Endothelial cell of umbilical vein (primary cell): ENCODE results near the gene HCRT. TPM values are rescaled to one million over a fixed set of nuclear protein-coding genes. Genes with fewer than 3 reads are reported as not detected.

Source experiments
- BruUV-seq: library from RNA; stranded (reverse); fragments of 400-500 nt; replicated peaks from 2 replicates; lab custom pipeline; 2021; lab: Mats Ljungman, UMichigan
- CTCF ChIA-PET: fragments of 300-600, 350-600 bp; sonication (Branson Sonifier 250); formaldehyde crosslinking; loops from one replicate; lab custom pipeline; 2021; ENCODE audit warnings: antibody characterized with exemption, inconsistent platforms; lab: Charles Lee
- POLR2A ChIA-PET: fragments of 300-600, 350-600 bp; sonication (Branson Sonifier 250); formaldehyde crosslinking; loops from one replicate; lab custom pipeline; 2021; ENCODE audit warnings: antibody characterized with exemption, inconsistent platforms; lab: Charles Lee
- DNase-seq: peaks from one replicate; pipeline ENCODE4 v3.0.0-alpha.2; 2011; ENCODE audit warnings: low read depth, low spot score
- FAIRE-seq: peaks from 2 replicates; lab custom pipeline; 2011; peaks lifted over from hg19 to GRCh38; lab: Jason Lieb, UNC
- H2AFZ ChIP-seq: 2 replicates; pipeline ENCODE4 v1.6.0; 2012; ENCODE audit warnings: low read depth, low read length, control low read depth, inconsistent platforms
- H3K27ac ChIP-seq: 2 replicates; pipeline ENCODE4 v1.5.1; 2011; ENCODE audit warnings: low read depth, mild to moderate bottlenecking, control low read depth, low read length, moderate library complexity; ENCODE audit not compliant: insufficient read depth
- H3K27me3 ChIP-seq, 2 experiments: 2 replicates each; pipeline versions ENCODE4 v1.6.0 to v1.6.1; 2011; ENCODE audit warnings: low read length in 2 of 2, mixed read lengths in 1 of 2; ENCODE audit not compliant: control insufficient read depth in 2 of 2, insufficient read depth in 2 of 2
- H3K36me3 ChIP-seq, 2 experiments: 2 replicates in 1 of 2; 3 replicates in 1 of 2; pipeline ENCODE4 v1.5.1; 2011; ENCODE audit warnings: low read length in 2 of 2, mild to moderate bottlenecking in 1 of 2, moderate library complexity in 1 of 2; ENCODE audit not compliant: control insufficient read depth in 2 of 2, insufficient read depth in 2 of 2; ENCODE audit errors: extremely low read depth in 1 of 2
- H3K4me1 ChIP-seq: 3 replicates; pipeline ENCODE4 v1.5.1; 2011; ENCODE audit warnings: mild to moderate bottlenecking, low read length; ENCODE audit not compliant: control insufficient read depth, insufficient read depth; ENCODE audit errors: extremely low read depth
- H3K4me2 ChIP-seq: 2 replicates; pipeline ENCODE4 v1.6.1; 2011; ENCODE audit warnings: low read length, control low read depth, mixed read lengths; ENCODE audit not compliant: insufficient read depth
- H3K4me3 ChIP-seq, 3 experiments: fragments of 200-600 bp in 1 of 3; sonication (generic), shearing (Covaris generic) in 1 of 3; replicated peaks in 1 of 3; 2 replicates each; pipeline ENCODE4 v1.5.1; 2011 to 2016; ENCODE audit warnings: control low read depth in 3 of 3, low read length in 3 of 3, mild to moderate bottlenecking in 2 of 3, inconsistent platforms in 1 of 3, low read depth in 1 of 3, moderate library complexity in 1 of 3; ENCODE audit not compliant: insufficient read depth in 1 of 3
- H3K79me2 ChIP-seq: 2 replicates; pipeline ENCODE4 v1.6.0; 2012; ENCODE audit warnings: low read length, inconsistent platforms; ENCODE audit not compliant: control insufficient read depth, insufficient read depth
- H3K9ac ChIP-seq: replicated peaks from 2 replicates; pipeline ENCODE3; 2011; ENCODE audit warnings: low read length, control low read depth; ENCODE audit not compliant: insufficient read depth; ENCODE audit errors: extremely low read depth
- H3K9me1 ChIP-seq: replicated peaks from 3 replicates; pipeline ENCODE4 v1.6.0; 2011; ENCODE audit warnings: mild to moderate bottlenecking, low read length; ENCODE audit not compliant: control insufficient read depth, insufficient read depth; ENCODE audit errors: extremely low read depth
- H3K9me3 ChIP-seq: replicated peaks from 2 replicates; pipeline ENCODE4 v1.5.1; 2012; ENCODE audit warnings: low read length, inconsistent platforms; ENCODE audit not compliant: control insufficient read depth, insufficient read depth
- H4K20me1 ChIP-seq: replicated peaks from 2 replicates; pipeline ENCODE3; 2011; ENCODE audit warnings: mild to moderate bottlenecking, low read length; ENCODE audit not compliant: control insufficient read depth, insufficient read depth; ENCODE audit errors: extremely low read depth
- EZH2 ChIP-seq: IDR thresholded peaks from 2 replicates; pipeline ENCODE4 v1.6.1; 2012; ENCODE audit warnings: borderline replicate concordance, low read depth, mild to moderate bottlenecking, moderate library complexity, low read length, inconsistent platforms; ENCODE audit not compliant: severe bottlenecking
- FOS ChIP-seq: IDR thresholded peaks from 2 replicates; pipeline ENCODE4 v1.6.1; 2011; ENCODE audit warnings: mild to moderate bottlenecking, low read length, moderate library complexity, borderline replicate concordance; ENCODE audit not compliant: insufficient read depth
- JUN ChIP-seq: IDR thresholded peaks from 2 replicates; pipeline ENCODE4 v1.6.1; 2011; ENCODE audit warnings: borderline replicate concordance, low read depth; ENCODE audit not compliant: insufficient read length, insufficient read depth
- MYC ChIP-seq: IDR thresholded peaks from one replicate; pipeline ENCODE4 v1.6.1; 2011; ENCODE audit warnings: mild to moderate bottlenecking, low read depth, low read length
- POLR2A ChIP-seq: IDR thresholded peaks from 2 replicates; pipeline ENCODE4 v1.6.1; 2012; ENCODE audit warnings: low read depth, mild to moderate bottlenecking, control low read depth, low read length
- POLR2AphosphoS5 ChIP-seq: IDR thresholded peaks from 2 replicates; pipeline ENCODE4 v1.6.1; 2012; ENCODE audit warnings: low read depth, mild to moderate bottlenecking, control low read depth, low read length, moderate library complexity; ENCODE audit not compliant: insufficient read depth
- dilution Hi-C: fragments of 300-500 bp; cut with MboI; formaldehyde crosslinking; loops from one replicate; pipeline ENCODE4 v1.15.0; 2019; ENCODE audit warnings: low sequenced_read_pairs; ENCODE audit not compliant: extremely low pct_ligation_motif_present
- intact Hi-C: fragments of 100-400 bp; cut with micrococcal nuclease; formaldehyde crosslinking; loops from one replicate; pipeline ENCODE4 v1.10.0; 2022
- polyA plus RNA-seq, 4 experiments: library from polyadenylated mRNA; depleted of rRNA in 3 of 4; stranded (reverse) in 3 of 4; unstranded in 1 of 4; fragments of >200 nt; gene quantifications; 2 replicates each; pipeline versions ENCODE4 v1.2.1 to v1.2.3, GENCODE V29; 2011 to 2012; ENCODE audit warnings: missing spikeins in 1 of 4
- total RNA-seq: library from RNA; stranded (reverse); gene quantifications from 2 replicates; pipeline ENCODE4 v1.2.3, GENCODE V29; 2021
- TF ChIP-seq, protein P1 (sequence below), 2 donors: IDR thresholded peaks; 1 replicate in 1 of 2; 2 replicates in 1 of 2; pipeline ENCODE4 v1.5.1; 2011; ENCODE audit warnings: low read length in 2 of 2, mild to moderate bottlenecking in 2 of 2, moderate library complexity in 2 of 2, control low read depth in 1 of 2, inconsistent platforms in 1 of 2, low read depth in 1 of 2; ENCODE audit not compliant: insufficient read depth in 1 of 2; ENCODE audit errors: extremely low read depth in 1 of 2
- TF ChIP-seq, protein P2 (sequence below): IDR thresholded peaks from 2 replicates; pipeline ENCODE4 v1.6.1; 2011; ENCODE audit not compliant: insufficient read depth, insufficient read length

HCRT gene
- total and polyA plus RNA-seq, 2 donors (not counting 3 experiments of a cell fraction or from before 2014, with no cell fraction given) = not detected

DNA sequence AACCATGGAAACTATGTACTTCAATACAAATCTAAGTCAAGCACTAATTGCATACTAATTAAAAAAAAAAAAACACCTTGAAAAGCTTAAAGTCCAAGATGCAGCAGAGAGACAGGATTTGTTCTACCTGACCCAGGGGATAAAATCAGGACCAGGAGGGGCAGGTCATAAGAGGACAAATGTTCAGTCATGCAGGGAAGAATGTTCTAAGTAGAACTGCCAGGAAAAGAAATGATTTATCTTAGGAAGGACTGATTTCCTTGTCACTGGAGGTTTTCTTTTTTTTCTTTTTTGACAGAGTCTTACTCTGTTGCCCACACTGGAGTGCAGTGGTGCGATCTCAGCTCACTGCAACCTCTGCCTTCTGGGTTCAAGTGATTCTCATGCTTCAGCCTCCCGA lies 18.1 kb upstream of the HCRT start:
- intact Hi-C loops = no loop called here
- H3K27me3 ChIP-seq = no peaks in the 10 kb centered on the region
- H3K4me3 ChIP-seq = no peak overlapping the region
- H3K4me1 ChIP-seq = no peaks in the 10 kb centered on the region
- dilution Hi-C loops = no loop called here
- H3K4me2 ChIP-seq = no peak overlapping the region
- no peaks in the 10 kb centered on the region for H3K79me2 ChIP-seq
- TF ChIP-seq, protein P1, sequence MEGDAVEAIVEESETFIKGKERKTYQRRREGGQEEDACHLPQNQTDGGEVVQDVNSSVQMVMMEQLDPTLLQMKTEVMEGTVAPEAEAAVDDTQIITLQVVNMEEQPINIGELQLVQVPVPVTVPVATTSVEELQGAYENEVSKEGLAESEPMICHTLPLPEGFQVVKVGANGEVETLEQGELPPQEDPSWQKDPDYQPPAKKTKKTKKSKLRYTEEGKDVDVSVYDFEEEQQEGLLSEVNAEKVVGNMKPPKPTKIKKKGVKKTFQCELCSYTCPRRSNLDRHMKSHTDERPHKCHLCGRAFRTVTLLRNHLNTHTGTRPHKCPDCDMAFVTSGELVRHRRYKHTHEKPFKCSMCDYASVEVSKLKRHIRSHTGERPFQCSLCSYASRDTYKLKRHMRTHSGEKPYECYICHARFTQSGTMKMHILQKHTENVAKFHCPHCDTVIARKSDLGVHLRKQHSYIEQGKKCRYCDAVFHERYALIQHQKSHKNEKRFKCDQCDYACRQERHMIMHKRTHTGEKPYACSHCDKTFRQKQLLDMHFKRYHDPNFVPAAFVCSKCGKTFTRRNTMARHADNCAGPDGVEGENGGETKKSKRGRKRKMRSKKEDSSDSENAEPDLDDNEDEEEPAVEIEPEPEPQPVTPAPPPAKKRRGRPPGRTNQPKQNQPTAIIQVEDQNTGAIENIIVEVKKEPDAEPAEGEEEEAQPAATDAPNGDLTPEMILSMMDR (IDR thresholded peaks at IDR 0.05; ENCODE audit: extremely low read depth in 1 of 2, insufficient read depth in 1 of 2, low read depth in 1 of 2, low read length in 2 of 2) = no peak
- TF ChIP-seq JUN = no peak
- no peak for TF ChIP-seq POLR2AphosphoS5
- no peak for TF ChIP-seq POLR2A
- TF ChIP-seq EZH2 = no peak
- no peak for TF ChIP-seq FOS
- TF ChIP-seq MYC = no peak
- TF ChIP-seq, protein P2, sequence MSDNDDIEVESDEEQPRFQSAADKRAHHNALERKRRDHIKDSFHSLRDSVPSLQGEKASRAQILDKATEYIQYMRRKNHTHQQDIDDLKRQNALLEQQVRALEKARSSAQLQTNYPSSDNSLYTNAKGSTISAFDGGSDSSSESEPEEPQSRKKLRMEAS = no peak
- H3K27ac ChIP-seq = no peak overlapping the region
- ChIA-PET POLR2A (no interaction called here), CTCF (interaction anchor here (1.0 to 3.2 kb wide), 2 partner anchors 19 to 48 kb away, joined by 3 to 11 read pairs; no protein-coding TSS in a partner anchor)
- peaks cover 7 to 20% of the 10 kb centered on the region in 2 experiments for H3K36me3 ChIP-seq
- FAIRE-seq = no peak
- BruUV-seq = no TSS peak
- DNase-seq = no peak
- H2AFZ ChIP-seq = no peak overlapping the region
- H3K9me3 ChIP-seq = no peaks in the 10 kb centered on the region
- H4K20me1 ChIP-seq = no peaks in the 10 kb centered on the region
- H3K9me1 ChIP-seq = no peaks in the 10 kb centered on the region
- no peak overlapping the region for H3K9ac ChIP-seq
